ENCODE measurements around the gene XRN2.

- TF ChIP-seq REST (IDR thresholded peaks at IDR 0.05; ENCODE audit: borderline replicate concordance) (no peak), CTCF (IDR thresholded peaks at IDR 0.05; ENCODE audit: poor library complexity, severe bottlenecking) (no peak), POLR2AphosphoS5 (IDR thresholded peaks at IDR 0.05) (no peak), EZH2 (IDR thresholded peaks at IDR 0.05; ENCODE audit: borderline replicate concordance, insufficient read depth, low read length, poor library complexity, severe bottlenecking) (no peak), EP300 (conservative IDR thresholded peaks at IDR 0.05; ENCODE audit: poor library complexity, severe bottlenecking) (no peak), SMC3 (conservative IDR thresholded peaks at IDR 0.05; ENCODE audit: poor library complexity) (no peak)
Measured at GRCh38 chr20:21315138-21315537, 12.0 kb downstream of the XRN2 start.

Measured in neural cell (in vitro differentiated cells).